NCI-H345 (cell line): Measurements from ENCODE around the gene EPHB1.
A peak's percentile ranks its signal among the peaks of the same experiment; 100 is the strongest.

Experiments used
- DNase-seq: peaks from one replicate; lab custom pipeline; 2025; lab: John Stamatoyannopoulos, UW

EPHB1 gene

DNA sequence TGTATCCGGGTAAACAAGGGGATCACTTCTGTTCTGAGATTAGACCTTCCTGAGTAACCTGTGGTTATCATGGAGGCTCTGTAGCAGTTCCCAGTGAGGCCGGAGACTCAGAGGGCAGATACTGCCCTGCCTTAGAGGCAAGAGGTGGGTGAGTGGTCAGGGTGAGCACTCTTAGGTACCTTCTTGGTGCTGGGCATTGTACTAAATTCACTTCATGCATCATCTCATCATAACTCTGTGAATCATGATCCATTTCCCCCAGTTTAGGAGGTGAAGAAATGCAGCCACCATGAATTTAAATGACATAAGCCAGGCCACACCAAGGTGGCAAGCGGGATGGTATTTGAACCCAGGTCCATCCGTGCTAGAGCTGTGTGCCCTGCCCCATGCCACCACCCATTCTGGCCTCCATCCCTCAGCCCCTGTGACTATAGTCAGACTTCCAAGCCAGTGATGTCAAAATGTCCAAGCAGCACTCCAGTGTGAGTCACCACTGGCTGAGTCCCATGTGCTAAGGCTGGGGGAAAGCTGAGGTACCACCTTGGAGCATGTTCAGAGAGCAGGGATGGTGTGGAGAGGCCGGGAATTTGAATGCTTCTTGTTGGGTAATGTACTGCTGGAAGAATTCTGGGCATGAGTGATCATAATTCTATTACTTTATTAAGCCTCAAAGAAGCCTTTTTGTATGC is 88.8 kb downstream of the EPHB1 start:
- DNase-seq, result no peak

DNA sequence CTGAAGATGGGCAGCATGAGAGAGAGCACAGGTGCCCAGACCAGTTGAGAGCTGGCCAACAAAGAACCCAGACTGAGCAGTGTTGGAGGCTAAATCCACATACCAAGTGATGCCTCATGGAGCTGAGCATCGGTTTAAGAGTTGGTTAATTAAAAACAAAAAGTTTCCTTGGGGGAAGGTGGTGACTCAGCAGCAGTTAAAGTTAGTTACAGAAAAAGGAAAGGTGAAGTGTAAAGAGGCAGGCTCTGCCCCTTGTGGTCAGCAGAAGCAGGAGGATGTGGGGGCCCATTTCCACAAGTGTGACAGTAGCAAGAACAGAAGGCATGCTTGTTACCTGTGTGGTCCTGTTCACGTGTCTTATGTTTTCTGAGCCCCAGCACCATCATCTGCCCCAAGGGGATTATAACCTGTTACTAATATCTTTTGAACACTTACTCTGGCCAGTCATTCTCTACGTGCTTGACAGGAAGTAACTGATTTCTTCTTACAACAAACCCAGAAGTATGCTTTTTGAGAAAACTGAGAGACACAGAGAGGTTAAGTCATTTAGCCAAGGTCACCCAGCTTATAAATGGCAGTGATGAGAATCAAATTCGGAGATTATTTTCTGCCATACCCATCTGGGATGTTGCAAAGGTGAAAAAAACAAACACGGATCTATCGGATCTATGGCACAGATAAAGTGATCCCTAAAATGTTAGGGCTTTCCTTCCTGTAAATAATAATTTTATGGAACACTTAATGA is 91.0 kb downstream of the EPHB1 start:
- DNase-seq, result no peak

DNA sequence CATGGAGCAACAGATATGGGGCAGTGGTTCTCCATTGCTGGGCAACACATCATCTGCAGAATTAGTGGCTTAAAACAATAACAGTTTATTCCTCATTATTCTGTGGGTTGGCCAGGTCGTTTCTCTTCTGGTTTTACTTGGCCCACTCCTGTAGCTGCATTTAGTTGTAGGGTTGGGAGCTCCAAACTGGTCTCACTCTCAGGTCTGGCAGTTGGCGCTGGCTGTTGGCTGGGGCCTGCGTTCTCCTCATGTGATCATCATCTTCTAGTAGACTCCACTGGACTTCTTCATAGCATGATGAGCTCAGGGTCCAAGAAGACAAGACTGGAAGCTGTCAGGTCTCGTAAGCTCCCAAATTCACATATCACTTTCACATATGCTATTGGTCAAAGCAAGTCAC is 91.9 kb downstream of the EPHB1 start:
- DNase-seq, result no peak

DNA sequence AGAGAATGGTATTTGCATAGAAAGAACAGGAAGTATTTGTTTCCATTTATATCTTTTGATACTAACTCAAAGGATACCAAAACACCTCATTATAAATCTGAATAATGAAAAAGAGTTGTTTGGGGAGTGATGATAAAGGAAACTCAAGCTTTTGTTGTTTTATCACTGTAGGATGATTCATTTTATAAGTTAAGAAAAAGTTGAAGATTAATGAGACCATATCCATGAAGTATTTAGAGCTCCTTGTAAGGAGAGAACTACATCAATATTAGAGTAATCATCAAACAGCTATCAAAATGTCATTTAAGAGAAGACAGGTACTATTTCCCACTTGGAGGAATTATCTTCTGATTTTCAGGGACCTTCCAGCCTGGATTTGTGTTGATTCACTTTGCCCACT is 92.5 kb downstream of the EPHB1 start:
- DNase-seq, result no peak

DNA sequence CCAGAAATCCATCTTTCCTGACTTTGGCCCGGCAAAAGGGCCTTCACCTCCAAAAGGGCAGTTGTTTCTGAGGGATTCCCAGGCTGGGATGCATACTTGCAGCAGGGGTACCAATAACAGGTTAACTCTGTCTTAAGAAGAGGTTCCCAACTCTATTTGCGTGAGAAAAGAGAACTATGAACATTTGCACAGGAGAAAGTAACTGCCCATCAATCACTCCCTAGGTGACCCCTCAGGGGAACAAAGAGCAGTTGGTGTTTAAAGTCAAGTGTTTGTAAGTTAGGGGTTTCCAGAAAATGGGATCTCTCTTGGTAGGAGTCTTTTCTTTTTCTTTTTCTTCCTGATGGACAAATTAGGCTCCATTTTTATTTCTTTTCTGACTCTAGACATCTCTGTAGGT is 97.3 kb downstream of the EPHB1 start:
- no peak for DNase-seq

DNA sequence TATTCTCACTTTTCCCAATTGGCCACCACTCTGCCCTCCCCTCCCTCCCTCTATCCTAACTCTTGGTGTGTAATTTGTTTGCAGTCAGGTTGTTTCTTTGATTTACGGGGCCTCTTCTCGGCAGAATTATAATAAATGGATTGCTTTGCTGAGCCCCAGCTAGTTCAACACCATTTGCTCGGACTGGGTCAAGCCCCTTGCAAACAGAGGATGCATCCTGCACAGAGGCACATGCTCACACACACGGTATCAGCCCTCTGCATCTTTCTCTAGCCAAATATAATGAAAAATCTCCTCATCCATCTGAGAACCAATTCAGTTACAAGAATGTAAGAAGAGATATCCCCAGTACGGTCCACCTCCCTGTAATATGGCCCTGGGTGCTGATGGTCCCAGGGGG is 97.7 kb downstream of the EPHB1 start:
- DNase-seq, result no peak

DNA sequence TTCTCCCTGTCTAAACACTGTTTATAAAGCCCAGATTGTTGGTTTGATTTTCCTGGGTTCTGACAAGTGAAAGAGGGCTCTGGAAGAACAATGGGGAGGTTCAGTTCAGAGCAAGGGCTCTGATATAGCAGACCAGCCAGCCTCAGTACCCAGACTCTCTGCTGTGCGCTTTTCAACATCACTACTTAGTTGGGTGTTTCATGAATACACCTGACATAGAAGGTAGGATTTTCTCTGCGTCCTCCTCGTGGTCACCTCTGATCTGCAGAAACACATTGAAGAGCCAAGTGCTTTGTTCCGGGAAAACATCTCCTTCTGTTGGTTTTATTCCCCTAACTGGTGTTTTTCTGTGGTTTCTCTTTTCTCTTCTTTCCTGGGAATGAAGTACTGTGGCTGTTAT is 99.5 kb downstream of the EPHB1 start:
- no peak for DNase-seq

DNA sequence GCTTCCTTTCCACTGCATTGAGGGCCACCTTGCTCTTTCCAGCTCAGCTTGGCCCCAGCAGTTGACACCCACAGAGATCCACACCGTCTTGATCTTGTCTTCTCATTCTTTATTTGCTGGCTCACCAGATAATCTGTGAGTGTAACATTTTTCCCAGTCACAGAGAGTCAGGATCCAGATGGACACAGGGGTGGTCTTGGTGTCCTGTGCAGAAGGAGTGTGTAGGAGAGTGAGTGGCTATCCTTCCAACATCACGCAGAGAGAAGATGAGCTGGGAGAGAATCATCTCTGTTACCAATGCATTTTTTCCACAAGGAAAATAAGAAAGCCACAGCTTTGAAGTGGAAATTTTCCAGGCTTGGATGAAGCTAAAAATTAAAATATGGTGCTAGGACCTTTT is 100.1 kb downstream of the EPHB1 start:
- no peak for DNase-seq

DNA sequence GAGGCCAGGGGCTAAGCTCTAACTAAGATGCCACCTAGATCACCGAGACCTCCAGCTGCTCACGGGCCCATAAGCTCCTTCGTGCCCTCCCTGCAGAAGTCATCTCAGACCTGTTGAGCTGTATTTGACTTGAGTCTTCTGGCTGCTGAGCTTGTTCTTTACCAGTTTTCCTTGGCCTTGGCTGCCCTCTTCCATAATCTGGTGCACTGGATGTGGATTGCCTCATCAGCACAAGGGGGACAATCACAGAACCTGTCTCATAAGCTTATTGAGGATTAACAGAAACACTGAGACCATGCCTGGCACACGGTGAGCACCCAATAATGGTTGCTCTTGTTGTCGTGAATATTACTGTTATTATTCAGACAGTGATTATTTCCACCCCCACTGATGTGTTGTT is 101.1 kb downstream of the EPHB1 start:
- no peak for DNase-seq

DNA sequence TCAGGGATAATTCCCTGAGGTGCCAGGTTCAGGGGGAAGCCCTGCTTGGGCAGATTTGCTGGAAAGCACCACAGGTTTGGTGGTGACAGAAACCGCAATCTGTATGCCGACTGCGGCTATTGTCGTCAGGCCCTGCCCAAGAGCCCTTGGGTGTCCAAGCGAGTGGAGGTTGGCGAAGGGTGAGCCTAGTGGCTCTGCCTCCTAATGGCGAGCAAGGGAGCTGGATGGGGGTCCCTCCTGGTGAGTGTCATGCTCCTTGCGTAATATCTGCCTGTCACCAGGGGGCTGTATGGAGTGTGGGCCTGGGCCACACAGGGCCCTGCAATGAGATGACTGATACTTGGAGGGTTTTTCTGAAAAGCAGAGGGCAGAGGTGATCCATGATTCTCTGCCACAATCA is 101.6 kb downstream of the EPHB1 start:
- no peak for DNase-seq

DNA sequence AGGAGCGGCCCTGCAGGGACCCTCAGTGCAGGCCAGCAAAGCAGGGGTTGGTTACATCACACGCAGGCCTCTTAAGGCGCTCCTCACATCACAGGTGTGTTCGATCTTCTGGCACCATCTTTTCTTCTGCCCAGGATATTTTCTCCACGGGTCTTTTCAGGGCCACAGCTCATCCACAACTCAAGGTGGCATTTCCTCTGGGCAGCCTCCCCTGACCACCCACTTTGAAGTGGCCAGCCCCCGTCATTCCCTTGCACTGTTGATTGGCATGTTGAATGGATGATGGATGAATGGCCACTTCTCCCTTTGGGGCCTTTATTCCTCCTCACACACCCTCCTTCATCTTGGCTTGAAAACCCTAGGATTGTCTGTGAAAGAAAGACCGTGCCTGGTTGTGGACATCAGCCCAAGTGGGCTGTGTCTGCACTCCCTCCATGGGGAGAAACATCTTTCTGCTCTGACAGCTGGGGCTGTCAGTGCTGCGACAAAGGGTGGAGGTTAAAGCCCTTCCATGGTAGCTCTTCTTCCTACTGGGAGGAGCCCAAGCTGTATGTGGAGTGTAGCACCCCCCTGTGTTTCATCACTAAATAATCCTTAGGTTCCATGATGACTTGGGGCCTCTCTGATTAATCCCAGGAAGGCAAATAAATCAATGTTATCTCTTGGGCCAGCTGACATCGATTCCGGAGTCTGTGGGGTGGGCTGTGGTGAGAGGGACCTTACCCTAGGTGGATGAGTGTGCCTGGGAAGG is 102.5 kb downstream of the EPHB1 start:
- DNase-seq, result no peak

DNA sequence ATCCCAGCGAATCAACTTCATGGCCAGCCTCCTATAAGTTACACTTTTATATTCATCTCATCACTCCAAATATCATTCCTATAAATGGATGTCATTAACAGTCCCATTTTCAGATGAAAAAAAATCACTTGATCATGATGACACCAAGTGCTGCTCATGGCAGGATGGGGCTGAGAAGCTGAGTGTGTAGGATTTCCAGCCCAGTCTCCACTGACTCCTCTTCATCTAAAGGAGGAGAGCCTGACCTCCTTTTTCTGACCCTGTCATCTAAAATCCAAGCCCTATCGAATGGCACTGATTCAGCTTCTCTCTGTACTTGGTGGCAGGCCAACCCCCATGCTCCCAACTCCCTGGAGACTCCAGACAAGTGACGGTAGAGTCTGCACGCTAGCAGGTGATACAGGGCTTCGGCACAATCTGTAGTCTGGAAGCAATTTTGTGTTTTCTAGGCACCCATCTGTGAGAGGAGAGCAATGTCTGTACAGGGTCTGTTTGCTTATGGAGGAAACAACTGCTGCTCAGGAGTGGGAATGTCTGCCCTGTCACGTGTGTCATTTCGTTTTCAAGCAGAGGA is 103.2 kb downstream of the EPHB1 start:
- peak; percentile 76 for DNase-seq

DNA sequence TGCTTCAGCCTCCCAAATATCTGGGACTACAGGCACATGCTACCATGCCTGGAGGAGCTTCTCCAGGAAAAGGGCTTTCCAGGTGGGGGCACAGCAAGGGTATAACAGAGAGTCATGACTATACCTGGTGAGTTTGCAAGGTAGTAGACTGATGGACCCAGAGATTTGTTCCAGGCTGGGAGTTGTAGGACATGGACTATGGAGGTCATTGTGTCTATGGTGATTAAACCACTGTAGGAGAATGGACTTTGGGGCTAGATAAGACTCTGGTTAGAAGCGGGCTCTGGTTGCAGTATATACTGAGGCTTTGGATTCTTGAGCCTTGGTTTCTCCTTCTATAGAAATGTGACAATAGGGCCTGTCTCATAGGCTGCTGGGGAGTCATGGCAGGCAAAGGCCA is 104.7 kb downstream of the EPHB1 start:
- DNase-seq, result no peak

DNA sequence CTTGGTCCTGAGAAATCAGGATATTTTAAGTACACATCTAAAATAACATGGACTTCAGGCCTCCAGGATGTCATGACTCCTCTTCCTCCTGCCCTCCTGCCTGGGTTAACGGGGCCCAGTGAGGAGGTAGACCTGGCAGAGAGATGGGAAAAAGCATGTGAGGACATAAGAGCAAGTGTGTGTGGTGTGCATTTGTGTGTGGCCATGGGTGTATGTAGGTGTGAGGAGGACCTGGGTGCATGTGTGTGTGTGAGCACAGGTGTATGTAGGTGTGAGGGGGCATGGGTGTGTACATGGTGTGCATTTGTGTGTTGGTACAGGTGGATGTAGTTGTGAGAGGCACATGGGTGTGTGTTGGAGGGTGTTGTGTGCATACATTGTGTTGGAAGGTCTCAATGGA is 105.4 kb downstream of the EPHB1 start:
- DNase-seq, result no peak

DNA sequence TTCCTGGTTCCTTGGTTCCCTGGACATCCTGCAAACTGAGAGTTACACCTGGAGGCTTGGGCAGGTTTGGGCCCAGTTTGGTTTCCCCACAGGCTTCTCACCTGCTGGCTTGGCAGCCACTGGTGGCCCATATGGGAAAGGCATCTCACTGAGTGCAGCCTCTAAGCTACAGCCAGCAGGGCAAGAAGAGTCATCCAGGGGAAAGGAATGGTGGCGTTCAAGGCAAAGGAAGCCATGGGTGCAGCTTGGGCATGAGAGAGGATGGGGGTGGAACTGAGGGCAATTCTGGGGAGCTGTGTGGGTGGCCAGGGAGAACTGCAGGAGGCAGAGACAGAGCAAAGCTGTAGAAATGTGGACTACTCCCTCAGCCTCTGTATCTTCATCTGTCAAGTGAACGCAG is 106.4 kb downstream of the EPHB1 start:
- DNase-seq, result no peak

DNA sequence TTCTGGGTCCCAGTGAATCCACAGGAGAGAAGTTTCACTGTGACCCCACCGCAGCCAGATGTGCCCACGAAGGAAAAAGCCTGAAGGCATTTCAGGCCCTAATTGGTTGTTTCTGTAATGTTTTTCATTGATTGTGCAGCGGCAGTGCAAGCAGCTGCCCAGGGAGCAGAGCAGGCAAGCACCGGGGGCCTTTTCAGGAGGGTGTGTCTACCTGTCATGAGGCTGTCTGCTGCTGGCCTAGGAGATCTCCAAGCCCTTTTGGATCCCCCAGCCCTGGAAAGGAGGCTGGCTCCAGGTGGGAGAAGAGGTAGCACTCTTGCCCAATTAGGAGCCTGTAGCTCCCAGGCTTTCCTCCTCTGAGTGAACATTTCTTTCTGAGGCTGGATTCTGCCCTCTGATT is 108.8 kb downstream of the EPHB1 start:
- no peak for DNase-seq

DNA sequence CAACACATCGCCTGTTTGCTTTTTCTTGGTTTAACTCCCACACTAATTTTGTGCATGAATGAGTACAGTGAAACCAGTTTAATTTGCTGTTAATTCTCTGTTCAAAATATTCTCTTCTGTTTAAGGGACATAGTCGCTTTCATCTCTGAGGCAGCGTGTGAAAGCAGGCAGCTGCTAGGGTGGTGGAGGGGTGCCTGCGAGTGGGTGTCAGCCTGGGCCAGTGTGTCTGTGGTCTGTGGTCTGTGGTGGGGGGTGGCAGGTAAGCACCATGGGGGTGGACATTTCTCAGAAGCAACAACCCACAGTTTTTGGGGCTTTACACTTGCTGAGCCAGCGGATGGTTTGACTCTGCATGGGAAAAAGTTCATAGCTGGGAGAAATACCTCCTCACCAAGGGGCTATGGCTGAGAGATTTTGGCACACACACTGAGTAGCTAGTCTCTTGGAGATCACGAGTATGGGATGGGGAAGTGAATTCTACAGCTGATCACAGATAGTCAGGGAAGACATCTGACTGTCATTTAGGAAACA is 109.2 kb downstream of the EPHB1 start:
- DNase-seq, result no peak

DNA sequence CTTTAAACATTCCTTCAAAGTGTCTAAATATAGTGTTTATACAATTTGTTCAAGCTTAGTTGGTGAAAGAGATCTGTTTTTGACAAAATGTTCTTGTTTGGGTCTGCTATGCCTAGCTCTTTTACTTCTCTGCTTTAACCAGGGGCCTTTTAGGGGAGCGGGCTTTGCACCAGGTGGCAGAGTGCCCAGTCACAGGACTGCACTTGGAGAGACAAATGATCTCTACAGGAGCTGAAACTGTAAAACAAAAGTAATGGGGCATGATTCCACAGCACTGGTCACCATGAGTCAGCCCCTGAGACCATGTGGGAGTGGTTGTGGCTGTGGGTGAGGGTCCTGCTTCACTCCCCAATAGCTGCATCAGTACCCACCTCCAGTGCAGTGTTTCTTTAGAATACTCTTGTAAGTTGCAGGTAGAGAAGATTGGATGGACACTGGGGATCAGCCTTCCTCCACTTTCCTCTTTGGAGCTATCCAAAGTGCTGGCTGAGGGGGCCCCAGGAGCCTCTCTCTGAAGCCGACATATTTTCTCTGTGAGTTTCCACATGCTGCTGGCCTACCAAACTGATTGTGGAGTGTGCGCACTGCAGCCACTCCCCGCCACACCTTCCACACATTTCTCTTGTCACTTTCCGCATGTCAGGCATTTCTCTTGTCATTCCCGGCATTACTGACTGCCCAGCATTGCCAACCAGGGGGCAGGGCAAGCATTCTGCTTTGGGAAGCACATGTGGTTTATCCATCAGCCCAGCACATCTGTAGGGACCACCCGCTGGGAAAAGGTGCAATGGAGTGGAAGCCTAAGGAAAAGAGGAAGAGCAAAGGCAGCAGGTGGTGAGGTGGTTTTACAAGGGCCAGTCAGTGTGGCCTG is 110.0 kb downstream of the EPHB1 start:
- DNase-seq, result peak; percentile 38

DNA sequence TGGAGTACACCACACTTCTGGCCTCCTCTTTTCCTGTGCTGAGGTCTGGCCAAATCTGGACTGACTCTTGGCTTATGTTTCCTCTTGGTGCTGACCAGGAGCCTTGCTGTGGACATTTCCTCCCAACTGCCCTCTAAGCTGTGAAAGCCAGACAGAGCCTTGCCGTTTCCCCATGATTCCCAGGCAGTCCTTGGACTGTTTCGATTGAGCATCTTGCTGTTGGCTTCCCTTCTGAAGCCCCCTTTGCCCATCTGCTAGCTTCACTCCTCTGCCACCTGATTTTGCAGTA is 110.5 kb downstream of the EPHB1 start:
- no peak for DNase-seq

DNA sequence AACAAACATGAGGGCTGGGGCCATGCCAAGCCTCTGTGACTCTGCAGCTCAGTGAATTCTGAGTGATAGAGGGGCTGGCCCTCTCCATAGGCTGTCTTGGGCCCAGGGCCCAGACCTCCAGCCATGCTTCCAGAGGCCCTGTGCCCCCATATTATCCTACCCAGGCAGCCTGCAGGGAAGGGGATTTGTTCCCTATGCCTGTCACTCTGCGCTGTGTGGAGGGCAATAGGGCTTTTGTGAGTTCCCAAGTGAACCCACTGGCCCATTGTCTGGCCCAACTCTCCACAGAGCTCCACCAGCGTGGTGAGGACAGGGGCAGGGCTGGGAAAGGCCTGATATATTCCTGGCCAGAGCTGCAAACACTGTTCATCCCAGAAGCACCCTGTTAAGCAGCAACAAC is 113.2 kb downstream of the EPHB1 start:
- no peak for DNase-seq

DNA sequence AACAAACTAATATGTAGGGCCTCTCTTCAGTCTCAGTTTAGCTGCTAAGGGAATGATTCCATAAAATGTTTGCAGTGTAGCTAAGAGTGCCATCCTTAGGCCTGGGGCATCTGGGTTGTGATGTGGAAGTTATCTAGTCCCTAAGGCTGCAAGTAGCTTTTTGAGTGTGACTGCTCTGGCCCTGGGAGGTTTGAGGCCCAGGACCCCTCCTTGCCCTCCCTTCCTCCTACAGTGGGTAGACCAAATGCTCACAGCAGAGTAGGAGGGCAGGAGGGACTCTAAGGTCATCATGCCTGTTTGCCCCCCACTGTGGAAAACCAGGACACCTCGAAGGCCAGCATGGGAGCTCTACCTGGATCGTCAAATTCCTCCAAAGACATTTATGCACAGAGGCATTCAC is 115.0 kb downstream of the EPHB1 start:
- DNase-seq, result no peak
